ENCODE results near the gene UBE2E1.

The UBE2E1 gene

GRCh38 chr3:23920151-23920655 is 114.4 kb downstream of the UBE2E1 start:
- no peak overlapping the region for H3K4me3 ChIP-seq (ENCODE audit: low read depth, low read length)
- DNase-seq (ENCODE audit: low read depth): no peak
- no peak for TF ChIP-seq CTCF (conservative IDR thresholded peaks at IDR 0.05; ENCODE audit: low read depth, low read length)

- no peak overlapping the region for H3K4me3 ChIP-seq (ENCODE audit: low read depth, low read length)
- no peak for DNase-seq (ENCODE audit: low read depth)
- TF ChIP-seq CTCF (conservative IDR thresholded peaks at IDR 0.05; ENCODE audit: low read depth, low read length): no peak
Observed at GRCh38 chr3:23921052-23921511, 115.3 kb downstream of the UBE2E1 start.

GRCh38 chr3:23923786-23924185 is 118.0 kb downstream of the UBE2E1 start:
- TF ChIP-seq CTCF (conservative IDR thresholded peaks at IDR 0.05; ENCODE audit: low read depth, low read length): no peak
- DNase-seq (ENCODE audit: low read depth): peak; percentile 85
- H3K4me3 ChIP-seq (ENCODE audit: low read depth, low read length): no peak overlapping the region

- no peak overlapping the region for H3K4me3 ChIP-seq (ENCODE audit: low read depth, low read length)
- no peak for TF ChIP-seq CTCF (conservative IDR thresholded peaks at IDR 0.05; ENCODE audit: low read depth, low read length)
- DNase-seq (ENCODE audit: low read depth): no peak
Observed at GRCh38 chr3:23926246-23926645, 120.5 kb downstream of the UBE2E1 start.

GRCh38 chr3:23926736-23927135 is 121.0 kb downstream of the UBE2E1 start:
- DNase-seq (ENCODE audit: low read depth): no peak
- peak; percentile 18 for TF ChIP-seq CTCF (conservative IDR thresholded peaks at IDR 0.05; ENCODE audit: low read depth, low read length)
- H3K4me3 ChIP-seq (ENCODE audit: low read depth, low read length): no peak overlapping the region

GRCh38 chr3:23928524-23928923 is 122.8 kb downstream of the UBE2E1 start:
- no peak for DNase-seq (ENCODE audit: low read depth)
- no peak for TF ChIP-seq CTCF (conservative IDR thresholded peaks at IDR 0.05; ENCODE audit: low read depth, low read length)
- no peak overlapping the region for H3K4me3 ChIP-seq (ENCODE audit: low read depth, low read length)

GRCh38 chr3:23931597-23931996 is 125.8 kb downstream of the UBE2E1 start:
- no peak for DNase-seq (ENCODE audit: low read depth)
- TF ChIP-seq CTCF (conservative IDR thresholded peaks at IDR 0.05; ENCODE audit: low read depth, low read length): no peak
- no peak overlapping the region for H3K4me3 ChIP-seq (ENCODE audit: low read depth, low read length)

Measured in choroid plexus epithelial cell (primary cell).